WTC11 (cell line): ENCODE results near the gene OR52E2. TPM values are rescaled to one million over a fixed set of nuclear protein-coding genes. Genes with fewer than 3 reads are reported as not detected.

ENCODE experiments used
- ATAC-seq: fragments of 200-7000 bp; cut with Tn5 transposase; 2 replicates; pipeline ENCODE4 v1.10.0; 2021; ENCODE audit warnings: mild to moderate bottlenecking, moderate library complexity
- CTCF ChIA-PET: fragments of 300-600 bp; sonication (Branson Sonifier 250); formaldehyde crosslinking; loops from one replicate; lab custom pipeline; 2021; ENCODE audit warnings: antibody characterized with exemption; lab: Charles Lee
- POLR2A ChIA-PET: fragments of 350-600 bp; sonication (Branson Sonifier 250); formaldehyde crosslinking; loops from one replicate; lab custom pipeline; 2021; ENCODE audit warnings: antibody characterized with exemption; lab: Charles Lee
- DNase-seq: peaks from one replicate; pipeline ENCODE4 v3.0.0; 2021; ENCODE audit warnings: low spot score
- H3K27ac Mint-ChIP-seq: 2 replicates; pipeline ENCODE4 v1.8.0; 2021; ENCODE audit warnings: mixed read lengths
- H3K27me3 Mint-ChIP-seq: 2 replicates; pipeline ENCODE4 v1.8.0; 2021; ENCODE audit warnings: low read depth, mild to moderate bottlenecking, moderate library complexity, mixed read lengths
- H3K36me3 Mint-ChIP-seq: 2 replicates; pipeline ENCODE4 v1.8.0; 2021; ENCODE audit warnings: mixed read lengths
- H3K4me1 Mint-ChIP-seq: 2 replicates; pipeline ENCODE4 v1.8.0; 2022; ENCODE audit warnings: mixed read lengths
- H3K4me3 Mint-ChIP-seq: 2 replicates; pipeline ENCODE4 v1.8.0; 2021; ENCODE audit warnings: mild to moderate bottlenecking, moderate library complexity, mixed read lengths
- H3K9me3 Mint-ChIP-seq: 2 replicates; pipeline ENCODE4 v1.8.0; 2021; ENCODE audit warnings: mixed read lengths
- CREB1 ChIP-seq: sonication (generic); formaldehyde crosslinking; IDR thresholded peaks from 2 replicates; pipeline ENCODE4 v1.8.0; 2023; ENCODE audit warnings: mild to moderate bottlenecking, missing genetic modification reagents
- E2F4 ChIP-seq: sonication (generic); formaldehyde crosslinking; IDR thresholded peaks from 2 replicates; pipeline ENCODE4 v1.8.1; 2022; ENCODE audit warnings: low read depth, mild to moderate bottlenecking, moderate library complexity, missing genetic modification reagents, borderline replicate concordance
- GRHL2 ChIP-seq: fragments of 250-450 bp; sonication (Bioruptor Pico); IDR thresholded peaks from 2 replicates; pipeline ENCODE4 v1.8.0; 2022; ENCODE audit warnings: mild to moderate bottlenecking, moderate library complexity; ENCODE audit not compliant: insufficient replicate concordance, severe bottlenecking
- HMGA2 ChIP-seq: fragments of 250-450 bp; sonication (Bioruptor Pico); IDR thresholded peaks from 2 replicates; pipeline ENCODE4 v1.4.0; 2021; ENCODE audit warnings: mild to moderate bottlenecking, moderate library complexity
- KAT7 ChIP-seq: sonication (generic); formaldehyde crosslinking; IDR thresholded peaks from 2 replicates; pipeline ENCODE4 v1.8.1; 2023; ENCODE audit warnings: missing genetic modification reagents, mild to moderate bottlenecking, borderline replicate concordance
- NR3C1 ChIP-seq: sonication (generic); formaldehyde crosslinking; conservative IDR thresholded peaks from 2 replicates; pipeline ENCODE4 v1.8.1; 2023; ENCODE audit warnings: low read depth, mild to moderate bottlenecking, missing genetic modification reagents
- PRDM15 ChIP-seq: sonication (generic); formaldehyde crosslinking; IDR thresholded peaks from 2 replicates; pipeline ENCODE4 v1.8.0; 2022; ENCODE audit warnings: missing genetic modification reagents
- SOX15 ChIP-seq: fragments of 250-450 bp; sonication (Bioruptor Pico); IDR thresholded peaks from 2 replicates; pipeline ENCODE4 v1.9.0; 2021; ENCODE audit warnings: mild to moderate bottlenecking
- ZBTB43 ChIP-seq: sonication (generic); formaldehyde crosslinking; IDR thresholded peaks from 2 replicates; pipeline ENCODE4 v1.8.1; 2023; ENCODE audit warnings: mild to moderate bottlenecking, missing genetic modification reagents
- ZNF263 ChIP-seq: sonication (generic); formaldehyde crosslinking; IDR thresholded peaks from 2 replicates; pipeline ENCODE4 v1.8.1; 2022; ENCODE audit warnings: low read depth, mild to moderate bottlenecking, moderate library complexity, missing genetic modification reagents
- ZNF416 ChIP-seq: fragments of 250-450 bp; sonication (Bioruptor Pico); IDR thresholded peaks from 2 replicates; pipeline ENCODE4 v1.9.0; 2021; ENCODE audit warnings: mild to moderate bottlenecking, inconsistent platforms
- total RNA-seq: library from RNA; stranded (reverse); gene quantifications from 3 replicates; pipeline ENCODE4 v1.2.3, GENCODE V29; 2021
- TF ChIP-seq, protein P1 (sequence below): fragments of 250-450 bp; sonication (Bioruptor Pico); IDR thresholded peaks from 2 replicates; pipeline ENCODE4 v1.9.0; 2021; ENCODE audit warnings: mild to moderate bottlenecking, borderline replicate concordance
- TF ChIP-seq, protein P2 (sequence below): sonication (generic); formaldehyde crosslinking; conservative IDR thresholded peaks from 2 replicates; pipeline ENCODE4 v1.8.1; 2023; ENCODE audit warnings: mild to moderate bottlenecking, low read depth, missing genetic modification reagents, moderate library complexity
- TF ChIP-seq, protein P3 (sequence below): sonication (generic); formaldehyde crosslinking; IDR thresholded peaks from 2 replicates; pipeline ENCODE4 v1.8.1; 2023; ENCODE audit warnings: mild to moderate bottlenecking, moderate library complexity, missing genetic modification reagents

The OR52E2 gene
- total RNA-seq, 1 experiment from 2014 or later = not detected

- TF ChIP-seq PRDM15 (no peak), ZBTB43 (CRISPR knock-in tag) (no peak), SOX15 (no peak), ZNF263 (CRISPR knock-in tag) (no peak), KAT7 (CRISPR knock-in tag) (no peak), E2F4 (CRISPR knock-in tag) (no peak), ZNF416 (CRISPR knock-in tag) (no peak), NR3C1 (CRISPR knock-in tag) (no peak), HMGA2 (CRISPR knock-in tag) (no peak), CREB1 (CRISPR knock-in tag) (no peak)
- TF ChIP-seq, protein P1, sequence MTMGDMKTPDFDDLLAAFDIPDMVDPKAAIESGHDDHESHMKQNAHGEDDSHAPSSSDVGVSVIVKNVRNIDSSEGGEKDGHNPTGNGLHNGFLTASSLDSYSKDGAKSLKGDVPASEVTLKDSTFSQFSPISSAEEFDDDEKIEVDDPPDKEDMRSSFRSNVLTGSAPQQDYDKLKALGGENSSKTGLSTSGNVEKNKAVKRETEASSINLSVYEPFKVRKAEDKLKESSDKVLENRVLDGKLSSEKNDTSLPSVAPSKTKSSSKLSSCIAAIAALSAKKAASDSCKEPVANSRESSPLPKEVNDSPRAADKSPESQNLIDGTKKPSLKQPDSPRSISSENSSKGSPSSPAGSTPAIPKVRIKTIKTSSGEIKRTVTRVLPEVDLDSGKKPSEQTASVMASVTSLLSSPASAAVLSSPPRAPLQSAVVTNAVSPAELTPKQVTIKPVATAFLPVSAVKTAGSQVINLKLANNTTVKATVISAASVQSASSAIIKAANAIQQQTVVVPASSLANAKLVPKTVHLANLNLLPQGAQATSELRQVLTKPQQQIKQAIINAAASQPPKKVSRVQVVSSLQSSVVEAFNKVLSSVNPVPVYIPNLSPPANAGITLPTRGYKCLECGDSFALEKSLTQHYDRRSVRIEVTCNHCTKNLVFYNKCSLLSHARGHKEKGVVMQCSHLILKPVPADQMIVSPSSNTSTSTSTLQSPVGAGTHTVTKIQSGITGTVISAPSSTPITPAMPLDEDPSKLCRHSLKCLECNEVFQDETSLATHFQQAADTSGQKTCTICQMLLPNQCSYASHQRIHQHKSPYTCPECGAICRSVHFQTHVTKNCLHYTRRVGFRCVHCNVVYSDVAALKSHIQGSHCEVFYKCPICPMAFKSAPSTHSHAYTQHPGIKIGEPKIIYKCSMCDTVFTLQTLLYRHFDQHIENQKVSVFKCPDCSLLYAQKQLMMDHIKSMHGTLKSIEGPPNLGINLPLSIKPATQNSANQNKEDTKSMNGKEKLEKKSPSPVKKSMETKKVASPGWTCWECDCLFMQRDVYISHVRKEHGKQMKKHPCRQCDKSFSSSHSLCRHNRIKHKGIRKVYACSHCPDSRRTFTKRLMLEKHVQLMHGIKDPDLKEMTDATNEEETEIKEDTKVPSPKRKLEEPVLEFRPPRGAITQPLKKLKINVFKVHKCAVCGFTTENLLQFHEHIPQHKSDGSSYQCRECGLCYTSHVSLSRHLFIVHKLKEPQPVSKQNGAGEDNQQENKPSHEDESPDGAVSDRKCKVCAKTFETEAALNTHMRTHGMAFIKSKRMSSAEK (CRISPR knock-in tag) = no peak
Observed at GRCh38 chr11:5092821-5093585, 33.6 kb upstream of the OR52E2 start (continued).

GRCh38 chr11:5090668-5091067 is 31.2 kb upstream of the OR52E2 start:
- ChIA-PET CTCF (no interaction called here), POLR2A (no interaction called here)
- Mint-ChIP-seq H3K27ac (no peak overlapping the region), H3K9me3 (no peaks in the 10 kb centered on the region), H3K4me1 (peaks cover 5% of the 10 kb centered on the region), H3K4me3 (no peak overlapping the region), H3K36me3 (no peaks in the 10 kb centered on the region), H3K27me3 (peaks cover 2% of the 10 kb centered on the region; the same call in 1 of the 2 replicates)
- TF ChIP-seq, protein P2, sequence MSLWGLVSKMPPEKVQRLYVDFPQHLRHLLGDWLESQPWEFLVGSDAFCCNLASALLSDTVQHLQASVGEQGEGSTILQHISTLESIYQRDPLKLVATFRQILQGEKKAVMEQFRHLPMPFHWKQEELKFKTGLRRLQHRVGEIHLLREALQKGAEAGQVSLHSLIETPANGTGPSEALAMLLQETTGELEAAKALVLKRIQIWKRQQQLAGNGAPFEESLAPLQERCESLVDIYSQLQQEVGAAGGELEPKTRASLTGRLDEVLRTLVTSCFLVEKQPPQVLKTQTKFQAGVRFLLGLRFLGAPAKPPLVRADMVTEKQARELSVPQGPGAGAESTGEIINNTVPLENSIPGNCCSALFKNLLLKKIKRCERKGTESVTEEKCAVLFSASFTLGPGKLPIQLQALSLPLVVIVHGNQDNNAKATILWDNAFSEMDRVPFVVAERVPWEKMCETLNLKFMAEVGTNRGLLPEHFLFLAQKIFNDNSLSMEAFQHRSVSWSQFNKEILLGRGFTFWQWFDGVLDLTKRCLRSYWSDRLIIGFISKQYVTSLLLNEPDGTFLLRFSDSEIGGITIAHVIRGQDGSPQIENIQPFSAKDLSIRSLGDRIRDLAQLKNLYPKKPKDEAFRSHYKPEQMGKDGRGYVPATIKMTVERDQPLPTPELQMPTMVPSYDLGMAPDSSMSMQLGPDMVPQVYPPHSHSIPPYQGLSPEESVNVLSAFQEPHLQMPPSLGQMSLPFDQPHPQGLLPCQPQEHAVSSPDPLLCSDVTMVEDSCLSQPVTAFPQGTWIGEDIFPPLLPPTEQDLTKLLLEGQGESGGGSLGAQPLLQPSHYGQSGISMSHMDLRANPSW (CRISPR knock-in tag) = no peak
- TF ChIP-seq, protein P3, sequence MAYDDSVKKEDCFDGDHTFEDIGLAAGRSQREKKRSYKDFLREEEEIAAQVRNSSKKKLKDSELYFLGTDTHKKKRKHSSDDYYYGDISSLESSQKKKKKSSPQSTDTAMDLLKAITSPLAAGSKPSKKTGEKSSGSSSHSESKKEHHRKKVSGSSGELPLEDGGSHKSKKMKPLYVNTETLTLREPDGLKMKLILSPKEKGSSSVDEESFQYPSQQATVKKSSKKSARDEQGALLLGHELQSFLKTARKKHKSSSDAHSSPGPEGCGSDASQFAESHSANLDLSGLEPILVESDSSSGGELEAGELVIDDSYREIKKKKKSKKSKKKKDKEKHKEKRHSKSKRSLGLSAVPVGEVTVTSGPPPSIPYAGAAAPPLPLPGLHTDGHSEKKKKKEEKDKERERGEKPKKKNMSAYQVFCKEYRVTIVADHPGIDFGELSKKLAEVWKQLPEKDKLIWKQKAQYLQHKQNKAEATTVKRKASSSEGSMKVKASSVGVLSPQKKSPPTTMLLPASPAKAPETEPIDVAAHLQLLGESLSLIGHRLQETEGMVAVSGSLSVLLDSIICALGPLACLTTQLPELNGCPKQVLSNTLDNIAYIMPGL = no peak
- no peak for TF ChIP-seq ZNF416 (CRISPR knock-in tag)
- no peak for TF ChIP-seq GRHL2
- DNase-seq (no peak), ATAC-seq (no peak)
